Activated naive CD8-positive, alpha-beta T cell treated with anti-CD3 and anti-CD28 coated beads, Interleukin-2, amount 50 U/mL, for 16 hours (primary cell): ENCODE results near the gene CLK3.
"Not testable (repeated sequence)": the region's sequence is repeated elsewhere in the genome, so short reads cannot be mapped to it uniquely, and the experiment has no call there.

Experiments used
- DNase-seq: peaks from one replicate; pipeline ENCODE4 v3.0.0-alpha.2; 2020; ENCODE audit warnings: low read depth, low spot score

Gene CLK3

GRCh38 chr15:74642348-74642733, 26.7 kb downstream of the CLK3 start:
- DNase-seq = no peak

GRCh38 chr15:74642734-74643664, 27.4 kb downstream of the CLK3 start:
- no peak for DNase-seq

- DNase-seq = no peak
These were observed 28.1 kb downstream of the CLK3 start for GRCh38 chr15:74643665-74644204.

GRCh38 chr15:74646480-74646879, 30.8 kb downstream of the CLK3 start:
- no peak for DNase-seq

GRCh38 chr15:74648051-74648842, 32.6 kb downstream of the CLK3 start:
- DNase-seq = no peak

- no peak for DNase-seq
These were observed 35.7 kb downstream of the CLK3 start for GRCh38 chr15:74651242-74651741.

- no peak for DNase-seq
These were observed 37.9 kb downstream of the CLK3 start for GRCh38 chr15:74653426-74654102.

GRCh38 chr15:74655424-74655823, 39.8 kb downstream of the CLK3 start:
- DNase-seq = no peak

GRCh38 chr15:74656935-74657535, 41.4 kb downstream of the CLK3 start:
- DNase-seq = no peak

GRCh38 chr15:74657846-74658245, 42.2 kb downstream of the CLK3 start:
- DNase-seq = no peak

GRCh38 chr15:74661280-74661679, 45.6 kb downstream of the CLK3 start:
- DNase-seq = not testable (repeated sequence)

- no peak for DNase-seq
These were observed 46.6 kb downstream of the CLK3 start for GRCh38 chr15:74662064-74662860.

GRCh38 chr15:74663303-74664027, 47.8 kb downstream of the CLK3 start:
- DNase-seq = no peak

- DNase-seq = no peak
These were observed 48.5 kb downstream of the CLK3 start for GRCh38 chr15:74664028-74664616.

- no peak for DNase-seq
These were observed 49.0 kb downstream of the CLK3 start for GRCh38 chr15:74664670-74665069.

- DNase-seq = no peak
These were observed 52.3 kb downstream of the CLK3 start for GRCh38 chr15:74667975-74668374.

GRCh38 chr15:74669627-74670026, 54.0 kb downstream of the CLK3 start:
- DNase-seq = no peak

- DNase-seq = no peak
These were observed 58.5 kb downstream of the CLK3 start for GRCh38 chr15:74674161-74674560.

GRCh38 chr15:74676801-74677200, 61.2 kb downstream of the CLK3 start:
- no peak for DNase-seq
